ENCODE results near the gene RNF144A. TPM values are rescaled to one million over a fixed set of nuclear protein-coding genes. Genes with fewer than 3 reads are reported as not detected.

The RNF144A gene
- total and polyA plus RNA-seq, 2 of the 13 experiments (the other 11 are each of a cell fraction or from before 2014, with no cell fraction given), result 13.9 to 16.5 TPM

DNA sequence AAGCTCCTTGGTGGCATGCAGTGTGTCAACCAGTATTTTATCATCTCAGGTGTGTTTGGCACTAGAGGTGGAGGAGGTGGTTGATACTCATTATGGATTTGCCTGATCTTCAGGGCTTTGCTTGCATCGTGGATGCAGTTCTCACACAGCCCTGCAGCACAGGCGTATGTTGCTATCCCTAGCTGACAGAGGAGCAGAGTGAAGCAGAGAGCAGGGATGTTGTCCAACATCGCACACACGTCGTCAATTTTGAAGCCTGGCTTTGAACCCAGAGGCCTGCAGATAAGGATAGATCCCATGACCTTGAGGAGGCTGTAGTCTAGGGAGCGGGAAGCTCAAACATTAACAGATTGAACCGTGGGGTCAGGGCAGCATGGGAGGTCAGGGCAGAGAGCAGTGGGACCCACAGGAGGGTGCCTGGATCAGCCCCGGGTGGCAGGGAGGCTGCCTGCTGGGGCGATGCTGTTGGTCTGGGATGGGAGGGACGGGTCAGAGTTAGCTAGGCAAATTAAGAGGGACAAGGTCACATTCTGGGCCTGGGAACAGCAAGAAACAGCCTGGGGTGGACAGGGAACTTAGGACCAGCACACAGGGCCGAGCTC is 4.2 kb downstream of the RNF144A start (continued):
- TF ChIP-seq ATF5 (CRISPR knock-in tag; IDR thresholded peaks at IDR 0.05; ENCODE audit: low read depth) (0 out of 2 replicates have a peak, but pooled peaks have one; percentile 34), SYNCRIP (IDR thresholded peaks at IDR 0.05; ENCODE audit: insufficient read depth, low read depth, low read length) (no peak), ZBTB25 (CRISPR knock-in tag; IDR thresholded peaks at IDR 0.05) (peak; percentile 63; the same call in 1 of the 2 replicates), ZSCAN9 (CRISPR knock-in tag; IDR thresholded peaks at IDR 0.05; ENCODE audit: borderline replicate concordance) (0 out of 2 replicates have a peak, but pooled peaks have one; percentile 55), AFF4 (CRISPR knock-in tag; IDR thresholded peaks at IDR 0.05) (no peak), ZSCAN25 (CRISPR knock-in tag; IDR thresholded peaks at IDR 0.05) (peak; percentile 92), ZBTB44 (CRISPR knock-in tag; IDR thresholded peaks at IDR 0.05) (no peak), KDM1A (CRISPR knock-in tag; IDR thresholded peaks at IDR 0.05) (peak; percentile 69), NCOR1 (IDR thresholded peaks at IDR 0.05; ENCODE audit: borderline replicate concordance, low read length) (peak; percentile 95), AGO2 (optimal IDR thresholded peaks at IDR 0.05; ENCODE audit: low read depth, low read length) (peak; percentile 55), ZNF839 (CRISPR knock-in tag; IDR thresholded peaks at IDR 0.05; ENCODE audit: borderline replicate concordance) (no peak), ETV5 (CRISPR knock-in tag; IDR thresholded peaks at IDR 0.05; ENCODE audit: borderline replicate concordance) (peak; percentile 60; the same call in 1 of the 2 replicates), ZNF33B (CRISPR knock-in tag; IDR thresholded peaks at IDR 0.05) (peak; percentile 54; the same call in 1 of the 2 replicates), ZNF674 (CRISPR knock-in tag; IDR thresholded peaks at IDR 0.05; ENCODE audit: low read depth) (no peak), TP53 (CRISPR knock-in tag; conservative IDR thresholded peaks at IDR 0.05) (no peak)
- TF ChIP-seq, protein P1, sequence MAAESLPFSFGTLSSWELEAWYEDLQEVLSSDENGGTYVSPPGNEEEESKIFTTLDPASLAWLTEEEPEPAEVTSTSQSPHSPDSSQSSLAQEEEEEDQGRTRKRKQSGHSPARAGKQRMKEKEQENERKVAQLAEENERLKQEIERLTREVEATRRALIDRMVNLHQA (CRISPR knock-in tag; IDR thresholded peaks at IDR 0.05), result no peak
- TF ChIP-seq, protein P2, sequence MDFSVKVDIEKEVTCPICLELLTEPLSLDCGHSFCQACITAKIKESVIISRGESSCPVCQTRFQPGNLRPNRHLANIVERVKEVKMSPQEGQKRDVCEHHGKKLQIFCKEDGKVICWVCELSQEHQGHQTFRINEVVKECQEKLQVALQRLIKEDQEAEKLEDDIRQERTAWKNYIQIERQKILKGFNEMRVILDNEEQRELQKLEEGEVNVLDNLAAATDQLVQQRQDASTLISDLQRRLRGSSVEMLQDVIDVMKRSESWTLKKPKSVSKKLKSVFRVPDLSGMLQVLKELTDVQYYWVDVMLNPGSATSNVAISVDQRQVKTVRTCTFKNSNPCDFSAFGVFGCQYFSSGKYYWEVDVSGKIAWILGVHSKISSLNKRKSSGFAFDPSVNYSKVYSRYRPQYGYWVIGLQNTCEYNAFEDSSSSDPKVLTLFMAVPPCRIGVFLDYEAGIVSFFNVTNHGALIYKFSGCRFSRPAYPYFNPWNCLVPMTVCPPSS (IDR thresholded peaks at IDR 0.05), result no peak
- TF ChIP-seq, protein P3, sequence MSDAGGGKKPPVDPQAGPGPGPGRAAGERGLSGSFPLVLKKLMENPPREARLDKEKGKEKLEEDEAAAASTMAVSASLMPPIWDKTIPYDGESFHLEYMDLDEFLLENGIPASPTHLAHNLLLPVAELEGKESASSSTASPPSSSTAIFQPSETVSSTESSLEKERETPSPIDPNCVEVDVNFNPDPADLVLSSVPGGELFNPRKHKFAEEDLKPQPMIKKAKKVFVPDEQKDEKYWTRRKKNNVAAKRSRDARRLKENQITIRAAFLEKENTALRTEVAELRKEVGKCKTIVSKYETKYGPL (CRISPR knock-in tag; IDR thresholded peaks at IDR 0.05), result no peak

All from HepG2 (cell line).